ENCODE measurements around the gene PHF2. TPM values are rescaled to one million over a fixed set of nuclear protein-coding genes. Genes with fewer than 3 reads are reported as not detected.

PHF2 gene
- total RNA-seq, 2 experiments from 2014 or later: 25.5 to 26.8 TPM

DNA sequence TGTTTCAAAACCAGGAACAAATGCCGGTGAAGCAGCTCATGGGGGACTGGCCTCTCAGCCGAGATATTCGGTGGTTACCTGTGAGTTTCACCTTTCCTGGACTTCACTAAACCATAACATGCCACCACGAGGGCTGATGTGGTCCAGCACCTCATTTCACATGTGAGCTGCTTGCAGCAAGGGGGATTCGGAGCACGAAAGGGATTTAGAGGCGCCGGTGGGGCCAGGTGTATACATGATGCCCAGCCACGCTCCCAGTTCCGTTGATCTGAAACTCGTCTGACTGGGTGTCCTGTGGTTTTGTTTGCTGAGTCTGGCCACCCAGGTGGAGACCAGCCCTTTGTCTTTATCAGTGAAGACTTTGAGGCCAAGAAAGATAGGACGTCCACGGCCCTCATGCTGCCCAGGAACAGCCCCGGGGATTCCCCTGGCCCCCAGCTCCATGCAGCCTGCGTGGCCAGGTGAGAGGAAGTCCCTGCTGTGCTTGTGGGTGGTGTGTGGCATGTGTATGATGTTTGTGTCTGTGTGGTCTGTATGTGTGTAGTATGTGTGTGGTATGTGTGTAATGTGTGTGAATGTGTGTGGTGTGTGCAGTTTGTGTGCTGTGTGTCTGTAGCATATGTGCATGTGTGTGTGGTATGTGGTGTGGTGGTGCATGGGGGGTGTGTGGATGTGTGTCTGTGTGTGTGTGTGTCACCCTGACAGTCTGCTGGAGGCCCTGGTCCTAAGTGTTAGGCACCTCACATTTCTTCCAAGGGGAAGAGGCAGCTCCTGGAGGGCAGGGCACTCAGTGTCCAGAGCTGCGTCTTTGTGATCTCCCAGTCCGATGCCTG lies 23.4 kb downstream of the PHF2 start:
- Mint-ChIP-seq H3K27me3 (no peaks in the 10 kb centered on the region), H3K27ac (peak overlapping the region; percentile 44), H3K4me3 (no peak overlapping the region), H3K9me3 (no peaks in the 10 kb centered on the region), H3K4me1 (peaks cover 40% of the 10 kb centered on the region), H3K36me3 (ENCODE audit: low read depth) (peaks cover 2% of the 10 kb centered on the region)
- ChIA-PET CTCF (interaction anchor here (0.7 kb wide), 1 partner anchor 34 kb away, joined by 3 read pairs; no protein-coding TSS in a partner anchor), POLR2A (no interaction called here)
- DNase-seq: peak; percentile 15

DNA sequence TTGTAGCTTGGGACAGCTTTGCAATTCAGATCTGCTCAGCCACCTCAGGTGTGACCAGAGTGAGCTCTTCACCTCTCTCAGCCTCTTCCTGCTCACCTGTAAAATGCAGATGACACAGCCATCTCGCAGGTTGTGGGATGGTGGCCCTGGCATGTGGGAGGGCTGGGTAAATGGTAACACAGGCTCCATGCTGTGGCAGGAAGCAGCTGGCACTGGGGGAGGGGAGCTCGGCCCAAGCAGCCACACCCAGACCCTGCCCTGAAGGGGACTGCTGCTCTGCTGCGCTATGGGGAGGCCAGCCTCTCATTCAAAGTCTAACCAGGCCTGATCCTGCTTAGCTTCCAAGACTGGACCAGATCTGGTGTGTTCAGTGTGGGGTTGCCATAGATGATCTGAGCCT lies 24.1 kb downstream of the PHF2 start:
- peak; percentile 15 for DNase-seq

DNA sequence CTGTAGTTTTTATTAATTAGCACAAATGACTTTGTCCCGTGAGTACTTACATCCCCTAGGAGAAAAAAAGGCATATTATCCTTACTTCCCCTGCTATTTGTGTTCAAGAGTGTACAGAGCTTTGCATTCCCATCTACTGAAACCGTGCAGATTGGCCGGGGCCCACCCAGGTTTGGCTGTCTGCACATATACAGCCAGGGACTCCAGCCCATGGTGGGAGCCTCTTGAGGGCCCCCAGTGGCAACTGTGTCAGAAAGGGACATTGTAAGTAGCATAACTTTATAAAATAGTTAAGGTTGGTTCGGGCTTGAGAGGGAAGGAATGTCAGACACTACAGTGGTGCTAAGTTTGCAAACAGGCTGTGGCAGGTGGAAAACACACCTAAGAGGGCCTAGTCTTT lies 24.7 kb downstream of the PHF2 start:
- Mint-ChIP-seq H3K4me3 (no peak overlapping the region), H3K27ac (peak overlapping the region; percentile 38), H3K36me3 (ENCODE audit: low read depth) (peaks cover 4% of the 10 kb centered on the region), H3K4me1 (peaks cover 40% of the 10 kb centered on the region), H3K27me3 (no peaks in the 10 kb centered on the region), H3K9me3 (peaks cover 3% of the 10 kb centered on the region)
- DNase-seq: no peak
- POLR2A ChIA-PET: no interaction called here
- CTCF ChIA-PET: no interaction called here

More for the DNA sequence above, 24.1 kb downstream of the PHF2 start:
- H3K4me3 Mint-ChIP-seq: no peak overlapping the region
- H3K36me3 Mint-ChIP-seq (ENCODE audit: low read depth): peaks cover 4% of the 10 kb centered on the region
- ChIA-PET POLR2A (no interaction called here), CTCF (no interaction called here)
- no peak overlapping the region for H3K27ac Mint-ChIP-seq
- peaks cover 2% of the 10 kb centered on the region for H3K9me3 Mint-ChIP-seq
- H3K4me1 Mint-ChIP-seq: peaks cover 40% of the 10 kb centered on the region
- H3K27me3 Mint-ChIP-seq: no peaks in the 10 kb centered on the region

DNA sequence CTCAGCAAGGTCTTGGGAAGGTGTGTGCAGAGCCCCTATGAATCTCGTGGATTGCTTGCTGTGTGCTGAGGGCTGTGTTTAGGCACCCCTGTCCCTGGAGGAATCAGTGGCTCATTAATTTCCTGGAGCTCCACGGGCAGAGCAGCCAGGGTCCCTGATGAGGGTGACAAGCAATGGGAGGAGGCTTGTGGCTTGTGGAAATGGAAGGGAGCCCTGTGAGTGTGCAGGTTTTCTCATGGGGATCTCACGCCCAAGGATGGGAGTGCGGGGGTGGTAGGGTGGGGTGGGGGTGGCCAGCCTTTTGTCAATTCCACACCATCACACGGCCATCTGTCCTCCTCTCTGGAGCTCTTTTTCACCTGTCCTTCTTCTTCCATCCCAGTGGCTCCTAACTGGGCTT lies 25.3 kb downstream of the PHF2 start:
- Mint-ChIP-seq H3K36me3 (ENCODE audit: low read depth) (peaks cover 9% of the 10 kb centered on the region), H3K9me3 (peaks cover 9% of the 10 kb centered on the region), H3K27me3 (no peaks in the 10 kb centered on the region), H3K4me3 (no peak overlapping the region), H3K27ac (no peak overlapping the region), H3K4me1 (peaks cover 42% of the 10 kb centered on the region)
- ChIA-PET CTCF (no interaction called here), POLR2A (no interaction called here)
- peak; percentile 7 for DNase-seq

DNA sequence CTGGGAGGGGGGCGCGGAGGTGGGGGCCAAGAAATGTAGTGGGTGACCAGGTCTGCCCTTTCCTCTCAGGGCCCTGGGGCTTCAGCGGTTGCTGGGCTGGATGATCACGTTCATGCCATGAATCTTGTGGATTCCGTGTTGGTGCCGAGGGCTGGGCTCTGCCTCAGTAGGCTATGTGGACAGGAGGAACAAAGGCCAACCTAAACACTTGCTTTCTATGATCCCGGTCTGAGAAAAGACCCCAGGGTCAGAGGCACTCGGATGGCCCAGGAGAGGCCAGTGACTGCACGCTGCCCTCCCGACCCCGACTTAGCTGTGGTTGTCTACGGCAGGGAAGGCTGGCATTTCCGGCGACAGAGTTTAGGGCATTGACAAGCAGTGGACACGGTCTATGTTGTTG lies 26.6 kb downstream of the PHF2 start:
- Mint-ChIP-seq H3K36me3 (ENCODE audit: low read depth) (peaks cover 12% of the 10 kb centered on the region), H3K4me1 (peaks cover 37% of the 10 kb centered on the region), H3K4me3 (no peak overlapping the region), H3K27me3 (no peaks in the 10 kb centered on the region), H3K9me3 (peaks cover 15% of the 10 kb centered on the region), H3K27ac (no peak overlapping the region)
- DNase-seq: peak; percentile 11
- ChIA-PET POLR2A (no interaction called here), CTCF (interaction anchor here (0.9 kb wide), 1 partner anchor 22 kb away, joined by 3 read pairs; no protein-coding TSS in a partner anchor)

DNA sequence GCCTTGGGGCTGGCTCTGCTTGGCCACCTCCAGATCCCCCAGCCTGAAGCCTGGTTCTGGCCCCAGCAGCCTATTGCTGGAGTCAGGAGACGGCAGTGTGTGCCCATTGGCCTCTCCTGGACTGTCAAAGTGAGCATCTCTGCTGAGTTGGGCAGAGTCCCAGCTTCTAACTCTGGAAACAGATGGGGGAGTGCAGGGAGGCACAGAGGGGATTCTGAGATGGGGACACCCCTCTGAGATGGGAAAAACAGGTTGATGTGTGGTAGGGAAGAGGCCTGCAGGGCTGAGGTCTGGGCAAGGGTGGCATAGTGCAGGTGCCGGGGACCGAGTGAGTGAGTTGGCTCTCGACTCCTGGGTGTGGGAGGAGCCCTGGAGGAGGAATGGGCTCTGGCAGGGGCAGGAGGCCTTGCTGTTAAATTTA lies 27.5 kb downstream of the PHF2 start:
- H3K36me3 Mint-ChIP-seq (ENCODE audit: low read depth): peaks cover 12% of the 10 kb centered on the region
- ChIA-PET POLR2A (no interaction called here), CTCF (no interaction called here)
- peaks cover 28% of the 10 kb centered on the region for H3K4me1 Mint-ChIP-seq
- peak; percentile 11 for DNase-seq
- no peaks in the 10 kb centered on the region for H3K27me3 Mint-ChIP-seq
- H3K27ac Mint-ChIP-seq: no peak overlapping the region
- no peak overlapping the region for H3K4me3 Mint-ChIP-seq
- H3K9me3 Mint-ChIP-seq: peaks cover 17% of the 10 kb centered on the region

DNA sequence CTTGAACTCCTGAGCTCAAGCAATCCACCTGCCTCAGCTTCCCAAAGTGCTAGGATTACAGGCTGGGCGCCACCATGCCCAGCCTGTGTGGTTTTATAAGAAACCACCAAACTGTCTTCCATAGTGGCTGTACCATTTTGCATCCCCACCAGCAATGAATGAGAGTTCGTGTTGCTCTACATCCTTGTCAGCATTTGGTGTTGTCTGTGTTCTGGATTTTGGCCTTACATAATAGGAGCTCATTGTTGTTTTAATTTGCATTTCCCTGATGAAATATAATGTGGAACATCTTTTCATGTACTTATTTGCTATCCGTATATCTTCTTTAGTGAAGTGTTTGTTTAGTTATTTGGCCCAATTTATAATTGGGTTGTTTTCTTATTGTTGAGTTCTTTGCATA lies 29.8 kb downstream of the PHF2 start:
- Mint-ChIP-seq H3K4me3 (no peak overlapping the region), H3K4me1 (peaks cover 5% of the 10 kb centered on the region), H3K9me3 (peaks cover 28% of the 10 kb centered on the region), H3K36me3 (ENCODE audit: low read depth) (peaks cover 23% of the 10 kb centered on the region), H3K27ac (no peak overlapping the region), H3K27me3 (no peaks in the 10 kb centered on the region)
- ChIA-PET POLR2A (no interaction called here), CTCF (no interaction called here)
- DNase-seq: no peak

DNA sequence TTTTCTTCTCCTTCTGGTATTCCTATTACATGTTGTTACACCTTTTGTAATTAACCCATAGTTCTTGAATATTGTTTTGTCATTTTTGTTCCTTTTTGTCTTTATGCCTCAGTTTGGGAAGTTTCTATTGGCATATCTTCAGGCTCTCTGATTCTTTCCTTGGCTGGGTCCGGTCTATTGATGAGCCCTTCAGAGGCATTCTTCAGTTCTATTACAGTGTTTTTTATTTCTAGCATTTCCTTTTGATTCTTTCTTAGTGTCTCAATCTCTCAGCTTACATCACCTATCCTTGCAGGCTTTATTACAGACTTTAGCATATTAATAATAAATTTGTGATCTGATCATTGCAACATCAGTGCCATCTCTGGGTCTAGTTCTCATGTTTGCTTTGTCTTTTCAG lies 33.8 kb downstream of the PHF2 start:
- H3K27ac Mint-ChIP-seq: no peak overlapping the region
- ChIA-PET CTCF (no interaction called here), POLR2A (no interaction called here)
- peaks cover 18% of the 10 kb centered on the region for H3K4me1 Mint-ChIP-seq
- H3K27me3 Mint-ChIP-seq: no peaks in the 10 kb centered on the region
- DNase-seq: no peak
- H3K9me3 Mint-ChIP-seq: peaks cover 30% of the 10 kb centered on the region
- no peak overlapping the region for H3K4me3 Mint-ChIP-seq
- H3K36me3 Mint-ChIP-seq (ENCODE audit: low read depth): peaks cover 24% of the 10 kb centered on the region

DNA sequence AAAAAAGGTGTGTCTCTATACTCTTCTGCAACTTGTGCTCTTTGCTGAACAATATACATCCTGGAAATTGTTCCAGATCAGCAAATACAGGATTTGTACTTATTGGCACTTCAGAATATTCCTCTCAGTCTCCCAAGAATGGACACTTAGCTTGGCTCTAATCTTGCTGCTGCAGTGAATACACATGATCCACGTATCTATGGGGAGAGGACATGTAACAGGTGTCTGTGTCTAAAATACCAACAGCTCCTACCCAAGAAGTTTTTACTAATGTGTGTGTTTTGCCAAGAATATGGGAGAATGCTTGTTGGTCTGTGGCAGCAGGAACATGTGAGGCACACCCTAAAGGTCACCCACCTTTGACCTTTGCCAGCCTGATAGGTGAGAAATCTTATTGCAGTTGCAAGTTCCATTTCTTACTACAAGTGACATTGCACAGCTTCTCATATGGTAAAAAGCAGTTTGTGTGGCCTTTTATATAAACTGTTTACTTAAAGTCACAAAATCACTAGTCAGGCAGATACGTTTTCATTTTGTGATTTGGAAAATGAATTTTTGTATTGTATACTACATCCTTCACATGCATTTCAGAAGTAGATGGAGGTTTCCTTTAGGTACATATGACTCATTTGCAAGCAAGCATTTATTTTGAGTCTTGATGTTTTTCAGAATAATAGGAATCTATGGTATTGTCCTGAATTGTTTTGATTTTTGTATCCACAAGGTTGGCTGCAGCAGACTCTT lies 35.8 kb downstream of the PHF2 start:
- ChIA-PET POLR2A (no interaction called here), CTCF (interaction anchor here (0.6 kb wide), 1 partner anchor 696 kb away, joined by 4 read pairs; no protein-coding TSS in a partner anchor)
- peaks cover 17% of the 10 kb centered on the region for H3K9me3 Mint-ChIP-seq
- no peaks in the 10 kb centered on the region for H3K27me3 Mint-ChIP-seq
- peak overlapping the region; percentile 14 for H3K27ac Mint-ChIP-seq
- H3K4me1 Mint-ChIP-seq: peaks cover 14% of the 10 kb centered on the region
- peaks cover 15% of the 10 kb centered on the region for H3K36me3 Mint-ChIP-seq (ENCODE audit: low read depth)
- H3K4me3 Mint-ChIP-seq: no peak overlapping the region
- peak; percentile 9 for DNase-seq

DNA sequence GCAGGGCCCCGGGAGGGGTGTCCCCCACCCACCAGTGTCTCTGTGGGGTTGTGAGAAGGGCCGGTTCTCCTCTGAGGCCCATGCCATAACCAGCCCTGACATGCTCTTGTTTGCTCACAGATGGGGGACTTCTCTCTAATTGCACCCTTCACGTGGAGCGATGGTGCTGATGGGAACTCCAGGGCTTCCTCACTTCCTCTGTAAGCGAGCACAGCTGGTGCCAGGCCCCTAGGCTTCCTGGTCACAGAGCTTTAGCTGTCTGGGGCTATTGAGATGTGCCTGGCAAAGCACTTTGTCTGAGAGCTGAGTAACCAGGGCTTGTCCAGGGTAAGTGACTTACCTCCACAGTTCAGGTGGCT lies 36.4 kb downstream of the PHF2 start:
- no peaks in the 10 kb centered on the region for H3K27me3 Mint-ChIP-seq
- CTCF ChIA-PET: no interaction called here
- peaks cover 15% of the 10 kb centered on the region for H3K36me3 Mint-ChIP-seq (ENCODE audit: low read depth)
- no peak overlapping the region for H3K4me3 Mint-ChIP-seq
- H3K4me1 Mint-ChIP-seq: peaks cover 14% of the 10 kb centered on the region
- H3K9me3 Mint-ChIP-seq: peaks cover 15% of the 10 kb centered on the region
- peak; percentile 15 for DNase-seq
- POLR2A ChIA-PET: interaction anchor here (1.0 kb wide), 1 partner anchor 10 kb away, joined by 3 read pairs; no protein-coding TSS in a partner anchor
- H3K27ac Mint-ChIP-seq: peak overlapping the region; percentile 14

DNA sequence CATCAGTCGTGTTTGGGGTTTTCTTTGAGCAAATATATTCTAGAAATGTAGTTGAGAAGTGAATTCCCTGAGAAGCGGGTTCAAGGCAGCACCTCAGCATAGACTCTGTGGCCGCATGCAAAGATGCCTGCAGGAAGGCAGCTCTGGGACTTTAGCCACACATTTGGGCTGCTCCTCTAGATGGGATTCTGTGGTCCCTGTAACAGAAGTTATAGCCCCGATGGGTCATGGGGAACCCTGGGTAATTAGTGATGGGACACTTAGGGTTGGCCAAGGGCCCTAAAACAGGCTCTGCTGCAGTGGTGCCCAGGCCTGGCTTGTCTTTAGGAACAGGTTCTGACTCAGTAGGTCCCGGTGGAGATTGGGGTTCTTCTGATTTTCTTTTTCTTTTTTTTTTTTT lies 36.8 kb downstream of the PHF2 start:
- Mint-ChIP-seq H3K27me3 (no peaks in the 10 kb centered on the region), H3K27ac (no peak overlapping the region), H3K36me3 (ENCODE audit: low read depth) (peaks cover 15% of the 10 kb centered on the region), H3K4me3 (no peak overlapping the region), H3K9me3 (peaks cover 15% of the 10 kb centered on the region), H3K4me1 (peaks cover 14% of the 10 kb centered on the region)
- CTCF ChIA-PET: no interaction called here
- POLR2A ChIA-PET: interaction anchor here (1.0 kb wide), 1 partner anchor 10 kb away, joined by 3 read pairs; no protein-coding TSS in a partner anchor
- no peak for DNase-seq

DNA sequence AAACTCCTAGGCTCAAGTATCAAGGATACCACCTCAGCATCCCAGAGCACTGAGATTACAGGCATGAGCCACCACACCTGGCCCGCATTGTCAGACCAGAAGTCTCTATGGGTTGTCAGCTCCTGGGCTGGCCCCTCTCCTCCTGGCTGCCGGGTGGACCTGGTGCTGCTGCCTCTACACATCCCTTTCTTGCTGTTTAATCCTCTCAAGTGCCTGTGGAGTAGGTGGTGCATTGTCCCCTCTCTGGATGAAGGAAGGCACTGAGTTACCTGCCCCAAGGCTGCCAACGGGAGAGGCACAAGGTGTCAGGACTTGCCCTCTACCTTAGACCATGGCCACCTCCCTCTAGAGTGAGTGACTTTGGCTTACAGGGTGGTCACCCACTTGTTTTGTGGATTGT lies 37.4 kb downstream of the PHF2 start:
- Mint-ChIP-seq H3K9me3 (peaks cover 15% of the 10 kb centered on the region), H3K27me3 (no peaks in the 10 kb centered on the region), H3K36me3 (ENCODE audit: low read depth) (peaks cover 15% of the 10 kb centered on the region), H3K4me1 (peaks cover 14% of the 10 kb centered on the region), H3K27ac (no peak overlapping the region), H3K4me3 (no peak overlapping the region)
- POLR2A ChIA-PET: interaction anchor here (1.0 kb wide), 1 partner anchor 9 kb away, joined by 3 read pairs; no protein-coding TSS in a partner anchor
- DNase-seq: peak; percentile 11
- CTCF ChIA-PET: no interaction called here

DNA sequence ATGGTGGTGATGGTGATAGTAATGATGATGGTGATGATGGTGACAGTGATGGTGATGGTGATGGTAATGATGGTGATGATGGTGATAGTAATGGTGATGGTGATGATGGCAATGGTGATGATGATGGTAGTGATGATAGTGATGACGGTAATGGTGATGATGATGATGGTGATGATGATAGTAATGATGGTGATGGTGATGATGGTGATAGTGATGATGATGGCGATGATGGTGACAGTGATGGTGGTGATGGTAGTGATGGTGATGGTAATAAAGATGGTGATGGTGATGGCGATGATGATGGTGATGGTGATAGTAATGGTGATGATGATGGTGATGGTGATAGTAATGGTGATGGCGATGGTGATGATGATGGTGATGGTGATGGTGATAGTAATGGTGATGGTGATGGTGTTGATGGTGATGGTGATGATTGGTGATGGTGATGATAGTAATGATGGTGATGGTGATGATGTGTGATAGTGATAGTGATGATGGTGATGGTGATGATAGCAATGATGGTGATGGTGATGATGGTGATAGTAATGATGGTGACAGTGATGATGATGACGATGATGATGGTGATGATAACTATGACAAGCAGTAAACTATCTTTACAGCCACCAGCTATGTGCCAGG lies 38.6 kb downstream of the PHF2 start:
- Mint-ChIP-seq H3K27ac (no peak overlapping the region), H3K9me3 (peaks cover 8% of the 10 kb centered on the region), H3K36me3 (ENCODE audit: low read depth) (peaks cover 12% of the 10 kb centered on the region), H3K4me1 (peaks cover 14% of the 10 kb centered on the region), H3K27me3 (no peaks in the 10 kb centered on the region), H3K4me3 (no peak overlapping the region)
- POLR2A ChIA-PET: no interaction called here
- no peak for DNase-seq
- CTCF ChIA-PET: no interaction called here
